Esophagus squamous epithelium (tissue), 5 donors: ENCODE measurements around the gene DHCR24. TPM values are rescaled to one million over a fixed set of nuclear protein-coding genes. Genes with fewer than 3 reads are reported as not detected.

Experiments
- DNase-seq: peaks from one replicate; lab custom pipeline; 2025; lab: John Stamatoyannopoulos, UW
- H3K27ac ChIP-seq, 4 donors: fragments of 200-600 bp; sonication (generic); one replicate each; pipeline ENCODE4 v1.5.1; 2016 to 2019; ENCODE audit warnings: mild to moderate bottlenecking in 1 of 4
- H3K27me3 ChIP-seq, 4 donors: fragments of 200-600 bp; sonication (generic); 1 replicate in 3 of 4; 2 replicates in 1 of 4; pipeline versions ENCODE4 v1.5.1 to v1.6.0; 2017 to 2021; ENCODE audit warnings: antibody characterized with exemption in 1 of 4
- H3K36me3 ChIP-seq, 3 donors: fragments of 200-600 bp; sonication (generic); one replicate each; pipeline ENCODE4 v1.5.1; 2016 to 2019
- H3K4me1 ChIP-seq, 3 donors: fragments of 200-600 bp; sonication (generic); one replicate each; pipeline ENCODE4 v1.5.1; 2017 to 2019
- H3K4me3 ChIP-seq, 4 donors: fragments of 200-600 bp; sonication (generic); 1 replicate in 3 of 4; 2 replicates in 1 of 4; pipeline ENCODE4 v1.5.1; 2016 to 2019; ENCODE audit warnings: mild to moderate bottlenecking in 2 of 4, moderate library complexity in 1 of 4
- H3K9me3 ChIP-seq, 3 donors: fragments of 200-600 bp; sonication (generic); one replicate each; pipeline ENCODE4 v1.5.1; 2016 to 2019
- POLR2A ChIP-seq, 4 donors: fragments of 450-650 bp; IDR thresholded peaks; one replicate each; pipeline ENCODE4 v1.6.1; 2017; ENCODE audit warnings: antibody characterized with exemption in 4 of 4, mild to moderate bottlenecking in 4 of 4, moderate library complexity in 3 of 4
- WGBS, 2 donors: methylation state at CpG; one replicate each; pipeline ENCODE4 v1.1.5; 2018; 5-methylcytosine and 5-hydroxymethylcytosine counted together
- intact Hi-C: fragments of 100-400 bp; cut with DNase I; formaldehyde crosslinking; loops from one replicate; pipeline ENCODE4 v1.15.0; 2022
- total RNA-seq, 4 donors: library from RNA; depleted of rRNA; stranded (reverse); fragments of >200 nt; gene quantifications; one replicate each; pipeline ENCODE4 v1.1.0, GENCODE V29; 2016
- TF ChIP-seq, protein P1 (sequence below), 6 experiments: fragments of 450-650 bp in 4 of 6; fragments of 200-600 bp in 2 of 6; sonication (generic) in 2 of 6; IDR thresholded peaks; one replicate each; pipeline ENCODE4 v1.5.1; 2016 to 2019; ENCODE audit warnings: antibody characterized with exemption in 6 of 6, mild to moderate bottlenecking in 4 of 6, moderate library complexity in 4 of 6
- donor health status: DM: yes; HTN: yes; CAD: no.

The DHCR24 gene
- total RNA-seq, 4 donors from 2014 or later = 285 to 499 (median 340) TPM

DNA sequence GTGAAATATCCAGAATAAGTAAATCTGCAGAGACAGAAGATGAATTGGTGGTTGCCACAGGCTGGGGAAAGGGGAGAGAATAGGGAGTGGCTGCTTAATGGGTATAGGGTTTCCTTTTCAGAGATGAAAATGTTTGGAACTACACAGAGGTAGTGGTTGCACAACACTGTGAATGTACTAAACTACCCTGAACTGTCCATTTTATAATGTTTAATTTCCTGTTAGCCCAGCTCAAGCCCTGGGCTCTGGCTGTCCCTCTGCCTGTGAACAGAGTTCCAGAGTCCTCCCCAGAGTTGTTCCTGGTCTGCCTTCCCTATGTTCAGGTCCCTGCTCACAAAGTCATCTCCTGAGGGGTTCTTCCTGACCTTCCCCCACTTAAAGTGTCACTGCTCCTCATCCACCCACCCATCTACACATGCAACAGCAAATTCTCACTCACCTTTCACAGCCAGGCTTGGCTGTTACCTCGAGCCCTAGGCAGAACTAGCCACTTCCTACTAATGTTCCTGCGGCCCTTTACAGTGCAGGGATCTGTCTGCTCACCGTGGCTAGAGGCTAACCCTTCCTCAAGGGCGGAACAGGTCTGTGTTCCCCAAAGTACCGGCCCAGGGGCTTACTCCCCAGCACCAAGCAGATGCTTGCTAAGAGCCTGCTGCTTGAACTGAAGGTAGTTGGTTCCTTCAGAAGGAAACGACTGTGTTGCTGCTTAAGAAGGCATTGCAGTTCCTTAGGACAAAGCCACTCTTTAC is 22.4 kb downstream of the DHCR24 start:
- H3K9me3 ChIP-seq = no peaks in the 10 kb centered on the region
- no peak for DNase-seq
- H3K4me1 ChIP-seq = peaks cover 0 to 4% (median 0%) of the 10 kb centered on the region in 3 donors
- 82 to 93% methylated on average over 2 of the region's 6 CpGs for WGBS, 2 donors
- no peak for TF ChIP-seq POLR2A (IDR thresholded peaks at IDR 0.05)
- TF ChIP-seq, protein P1, sequence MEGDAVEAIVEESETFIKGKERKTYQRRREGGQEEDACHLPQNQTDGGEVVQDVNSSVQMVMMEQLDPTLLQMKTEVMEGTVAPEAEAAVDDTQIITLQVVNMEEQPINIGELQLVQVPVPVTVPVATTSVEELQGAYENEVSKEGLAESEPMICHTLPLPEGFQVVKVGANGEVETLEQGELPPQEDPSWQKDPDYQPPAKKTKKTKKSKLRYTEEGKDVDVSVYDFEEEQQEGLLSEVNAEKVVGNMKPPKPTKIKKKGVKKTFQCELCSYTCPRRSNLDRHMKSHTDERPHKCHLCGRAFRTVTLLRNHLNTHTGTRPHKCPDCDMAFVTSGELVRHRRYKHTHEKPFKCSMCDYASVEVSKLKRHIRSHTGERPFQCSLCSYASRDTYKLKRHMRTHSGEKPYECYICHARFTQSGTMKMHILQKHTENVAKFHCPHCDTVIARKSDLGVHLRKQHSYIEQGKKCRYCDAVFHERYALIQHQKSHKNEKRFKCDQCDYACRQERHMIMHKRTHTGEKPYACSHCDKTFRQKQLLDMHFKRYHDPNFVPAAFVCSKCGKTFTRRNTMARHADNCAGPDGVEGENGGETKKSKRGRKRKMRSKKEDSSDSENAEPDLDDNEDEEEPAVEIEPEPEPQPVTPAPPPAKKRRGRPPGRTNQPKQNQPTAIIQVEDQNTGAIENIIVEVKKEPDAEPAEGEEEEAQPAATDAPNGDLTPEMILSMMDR (IDR thresholded peaks at IDR 0.05) = no peak
- no peak overlapping the region for H3K27ac ChIP-seq
- peaks cover 15 to 99% (median 19%) of the 10 kb centered on the region in 3 donors for H3K36me3 ChIP-seq
- H3K27me3 ChIP-seq = no peaks in the 10 kb centered on the region
- intact Hi-C loops = no loop called here
- H3K4me3 ChIP-seq = no peak overlapping the region

DNA sequence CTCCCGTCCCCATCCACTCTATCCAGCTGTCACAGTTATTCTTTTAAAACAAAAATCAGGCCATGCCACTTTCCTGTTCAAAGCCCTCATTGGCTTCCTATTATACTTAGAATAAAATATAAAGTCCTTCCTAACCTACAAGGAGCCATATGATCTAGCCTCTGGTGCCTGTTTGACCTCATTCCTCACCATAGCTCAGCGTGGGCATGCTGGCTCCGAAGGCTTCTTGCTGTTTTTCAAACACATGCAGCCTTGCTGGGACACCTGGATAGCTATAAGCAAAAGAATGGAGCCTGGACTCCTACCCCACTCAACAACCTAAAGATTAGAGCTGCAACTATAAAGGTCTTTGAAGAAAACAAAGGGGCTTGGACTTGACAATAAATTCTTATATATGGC is 23.7 kb downstream of the DHCR24 start:
- H3K27me3 ChIP-seq = no peaks in the 10 kb centered on the region
- TF ChIP-seq POLR2A (IDR thresholded peaks at IDR 0.05) = no peak
- TF ChIP-seq, protein P1 (IDR thresholded peaks at IDR 0.05) = no peak
- H3K36me3 ChIP-seq = peaks cover 19 to 99% (median 20%) of the 10 kb centered on the region in 3 donors
- peaks cover 0 to 17% (median 0%) of the 10 kb centered on the region in 3 donors for H3K4me1 ChIP-seq
- H3K4me3 ChIP-seq = no peak overlapping the region
- H3K9me3 ChIP-seq = no peaks in the 10 kb centered on the region
- intact Hi-C loops = no loop called here
- no peak for DNase-seq
- no peak overlapping the region for H3K27ac ChIP-seq
- WGBS, 2 donors = 87 to 90% methylated on average over 3 of the region's 3 CpGs

DNA sequence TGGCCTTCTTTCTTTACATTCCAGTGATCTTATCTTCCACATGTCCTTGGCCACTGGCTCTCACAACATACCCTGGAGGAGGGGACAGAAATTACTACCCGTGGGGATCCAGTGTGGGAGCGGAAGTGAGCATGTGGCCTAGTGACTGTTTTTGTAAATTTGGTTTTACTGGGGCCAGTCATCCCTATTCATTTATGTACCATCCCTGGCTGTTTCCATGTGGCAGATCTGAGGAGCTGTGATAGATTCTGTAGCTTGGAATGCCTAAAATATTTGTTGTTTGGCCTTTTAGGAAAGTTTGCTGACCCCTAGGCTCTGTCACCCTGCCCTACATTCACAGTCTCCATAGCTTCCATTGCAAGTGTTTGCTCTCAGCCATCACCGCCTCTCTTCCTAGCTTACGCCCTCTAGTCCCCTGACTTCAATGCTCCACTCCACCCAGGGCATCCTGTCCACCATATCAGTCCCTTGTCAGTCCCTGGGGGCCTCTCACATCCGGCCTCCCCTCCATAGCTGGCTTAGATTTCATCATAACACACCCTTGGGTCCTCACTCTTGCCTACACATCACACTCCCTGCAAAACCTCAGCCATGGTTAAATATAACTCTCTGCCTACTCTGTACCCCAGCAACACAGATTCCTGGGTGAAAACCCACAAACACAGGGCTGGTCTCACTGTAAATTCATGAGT is 25.8 kb downstream of the DHCR24 start:
- 66 to 90% methylated on average over 5 of the region's 5 CpGs for WGBS, 2 donors
- DNase-seq = no peak
- Histone ChIP-seq H3K36me3 (peaks cover 10 to 93% (median 15%) of the 10 kb centered on the region in 3 donors), H3K27ac (no peak overlapping the region), H3K4me3 (no peak overlapping the region), H3K4me1 (peaks cover 0 to 36% (median 5%) of the 10 kb centered on the region in 3 donors), H3K9me3 (no peaks in the 10 kb centered on the region), H3K27me3 (no peaks in the 10 kb centered on the region)
- intact Hi-C loops = no loop called here
- TF ChIP-seq, protein P1 (IDR thresholded peaks at IDR 0.05) = no peak
- TF ChIP-seq POLR2A (IDR thresholded peaks at IDR 0.05) = no peak

DNA sequence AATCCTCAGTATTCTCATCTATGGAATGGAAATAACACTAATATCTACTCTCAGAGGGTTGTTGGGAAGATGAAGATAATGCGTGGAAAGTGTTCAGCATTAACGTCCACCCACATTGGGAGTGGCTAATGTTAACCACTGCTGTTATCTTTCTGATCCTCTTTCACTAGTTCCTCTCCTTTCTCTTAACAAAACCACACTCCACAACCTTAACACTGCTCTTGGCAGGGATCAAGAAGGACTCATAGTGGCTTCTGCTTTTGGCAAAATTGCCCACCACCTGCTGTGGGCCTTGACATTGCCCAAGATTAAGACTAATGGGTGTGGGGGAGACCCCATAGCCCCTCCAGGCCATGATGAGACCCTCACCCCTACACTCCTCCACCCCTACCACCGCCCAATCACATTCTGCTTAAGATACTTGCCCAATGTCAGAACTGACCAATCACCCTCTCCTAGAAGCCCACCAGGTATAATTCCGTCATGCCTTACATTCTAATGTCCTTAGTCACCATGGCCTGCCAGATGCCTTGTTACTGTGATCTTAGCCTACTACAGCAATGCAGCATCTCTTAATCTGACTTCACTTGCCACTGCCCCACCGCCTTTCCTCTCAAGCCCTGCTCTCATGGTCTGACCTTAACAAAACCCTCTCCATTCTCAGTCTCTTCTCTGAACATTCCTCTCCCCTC is 27.1 kb downstream of the DHCR24 start:
- no peak for TF ChIP-seq POLR2A (IDR thresholded peaks at IDR 0.05)
- TF ChIP-seq, protein P1 (IDR thresholded peaks at IDR 0.05) = no peak
- 89 to 93% methylated on average over 5 of the region's 5 CpGs for WGBS, 2 donors
- intact Hi-C loops = no loop called here
- peaks cover 0 to 36% (median 5%) of the 10 kb centered on the region in 3 donors for H3K4me1 ChIP-seq
- H3K4me3 ChIP-seq = no peak overlapping the region
- no peaks in the 10 kb centered on the region for H3K27me3 ChIP-seq
- DNase-seq = no peak
- H3K36me3 ChIP-seq = peaks cover 4 to 92% (median 5%) of the 10 kb centered on the region in 3 donors
- peak overlapping the region in 1 of 4 donors; percentile 74 for H3K27ac ChIP-seq
- no peaks in the 10 kb centered on the region for H3K9me3 ChIP-seq
